Measurements from ENCODE around the gene RBKS. TPM values are rescaled to one million over a fixed set of nuclear protein-coding genes. Genes with fewer than 3 reads are reported as not detected.
"Not testable (repeated sequence)": the region's sequence is repeated elsewhere in the genome, so short reads cannot be mapped to it uniquely, and the experiment has no call there.

The RBKS gene
- polyA plus RNA-seq, 4 donors, result 19.8 to 72.0 (median 33.2) TPM

GRCh38 chr2:27875089-27875881 is 14.9 kb downstream of the RBKS start:
- 83 to 86% (median 85%) methylated on average over 9 of the region's 9 CpGs for WGBS, 3 donors
- Histone ChIP-seq H3K27me3 (ENCODE audit: control insufficient read depth in 3 of 3, insufficient read depth in 3 of 3, low read length in 3 of 3) (no peaks in the 10 kb centered on the region), H3K27ac (ENCODE audit: low read depth in 1 of 3, low read length in 2 of 3) (no peak overlapping the region), H3K4me3 (ENCODE audit: low read depth in 1 of 3, low read length in 3 of 3) (no peak overlapping the region), H3K9me3 (ENCODE audit: control insufficient read depth in 2 of 2, insufficient read depth in 1 of 2, low read depth in 1 of 2, low read length in 1 of 2) (peaks cover 0 to 2% of the 10 kb centered on the region in 2 donors), H3K36me3 (ENCODE audit: control insufficient read depth in 3 of 3, insufficient read depth in 2 of 3, low read depth in 1 of 3, low read length in 3 of 3) (peaks cover 0 to 4% (median 0%) of the 10 kb centered on the region in 3 donors), H3K4me1 (ENCODE audit: control insufficient read depth in 3 of 3, insufficient read depth in 2 of 3, low read depth in 1 of 3, low read length in 2 of 3) (no peaks in the 10 kb centered on the region)
- FAIRE-seq (no peak), DNase-seq (no peak)

- Histone ChIP-seq H3K27me3 (ENCODE audit: control insufficient read depth in 3 of 3, insufficient read depth in 3 of 3, low read length in 3 of 3) (no peaks in the 10 kb centered on the region), H3K9me3 (ENCODE audit: control insufficient read depth in 2 of 2, insufficient read depth in 1 of 2, low read depth in 1 of 2, low read length in 1 of 2) (peaks cover 0 to 2% of the 10 kb centered on the region in 2 donors), H3K4me1 (ENCODE audit: control insufficient read depth in 3 of 3, insufficient read depth in 2 of 3, low read depth in 1 of 3, low read length in 2 of 3) (no peaks in the 10 kb centered on the region), H3K4me3 (ENCODE audit: low read depth in 1 of 3, low read length in 3 of 3) (no peak overlapping the region), H3K36me3 (ENCODE audit: control insufficient read depth in 3 of 3, insufficient read depth in 2 of 3, low read depth in 1 of 3, low read length in 3 of 3) (peaks cover 0 to 4% (median 0%) of the 10 kb centered on the region in 3 donors), H3K27ac (ENCODE audit: low read depth in 1 of 3, low read length in 2 of 3) (no peak overlapping the region)
- FAIRE-seq (no peak), DNase-seq (no peak)
- WGBS, 3 donors, result 19 to 57% (median 33%) methylated on average over 1 of the region's 1 CpG
These were observed 17.1 kb downstream of the RBKS start for GRCh38 chr2:27873091-27873490.

GRCh38 chr2:27871802-27872201 is 18.4 kb downstream of the RBKS start:
- Histone ChIP-seq H3K27me3 (ENCODE audit: control insufficient read depth in 3 of 3, insufficient read depth in 3 of 3, low read length in 3 of 3) (no peaks in the 10 kb centered on the region), H3K9me3 (ENCODE audit: control insufficient read depth in 2 of 2, insufficient read depth in 1 of 2, low read depth in 1 of 2, low read length in 1 of 2) (peaks cover 0 to 2% of the 10 kb centered on the region in 2 donors), H3K4me1 (ENCODE audit: control insufficient read depth in 3 of 3, insufficient read depth in 2 of 3, low read depth in 1 of 3, low read length in 2 of 3) (no peaks in the 10 kb centered on the region), H3K27ac (ENCODE audit: low read depth in 1 of 3, low read length in 2 of 3) (no peak overlapping the region), H3K36me3 (ENCODE audit: control insufficient read depth in 3 of 3, insufficient read depth in 2 of 3, low read depth in 1 of 3, low read length in 3 of 3) (peaks cover 0 to 4% (median 0%) of the 10 kb centered on the region in 3 donors), H3K4me3 (ENCODE audit: low read depth in 1 of 3, low read length in 3 of 3) (no peak overlapping the region)
- FAIRE-seq, result no peak
- WGBS, 3 donors, result 67 to 84% (median 78%) methylated on average over 3 of the region's 3 CpGs
- DNase-seq, result peak in 1 of 2 donors; percentile 45

GRCh38 chr2:27870724-27871123 is 19.5 kb downstream of the RBKS start:
- Histone ChIP-seq H3K4me1 (ENCODE audit: control insufficient read depth in 3 of 3, insufficient read depth in 2 of 3, low read depth in 1 of 3, low read length in 2 of 3) (no peaks in the 10 kb centered on the region), H3K27ac (ENCODE audit: low read depth in 1 of 3, low read length in 2 of 3) (no peak overlapping the region), H3K36me3 (ENCODE audit: control insufficient read depth in 3 of 3, insufficient read depth in 2 of 3, low read depth in 1 of 3, low read length in 3 of 3) (peaks cover 0 to 4% (median 0%) of the 10 kb centered on the region in 3 donors), H3K9me3 (ENCODE audit: control insufficient read depth in 2 of 2, insufficient read depth in 1 of 2, low read depth in 1 of 2, low read length in 1 of 2) (no peaks in the 10 kb centered on the region), H3K27me3 (ENCODE audit: control insufficient read depth in 3 of 3, insufficient read depth in 3 of 3, low read length in 3 of 3) (no peaks in the 10 kb centered on the region), H3K4me3 (ENCODE audit: low read depth in 1 of 3, low read length in 3 of 3) (no peak overlapping the region)
- 93 to 99% (median 94%) methylated on average over 3 of the region's 3 CpGs for WGBS, 3 donors
- FAIRE-seq (no peak), DNase-seq (no peak)

GRCh38 chr2:27869763-27870162 is 20.4 kb downstream of the RBKS start:
- Histone ChIP-seq H3K27me3 (ENCODE audit: control insufficient read depth in 3 of 3, insufficient read depth in 3 of 3, low read length in 3 of 3) (no peaks in the 10 kb centered on the region), H3K9me3 (ENCODE audit: control insufficient read depth in 2 of 2, insufficient read depth in 1 of 2, low read depth in 1 of 2, low read length in 1 of 2) (no peaks in the 10 kb centered on the region), H3K4me3 (ENCODE audit: low read depth in 1 of 3, low read length in 3 of 3) (no peak overlapping the region), H3K36me3 (ENCODE audit: control insufficient read depth in 3 of 3, insufficient read depth in 2 of 3, low read depth in 1 of 3, low read length in 3 of 3) (peaks cover 0 to 2% (median 0%) of the 10 kb centered on the region in 3 donors), H3K27ac (ENCODE audit: low read depth in 1 of 3, low read length in 2 of 3) (no peak overlapping the region), H3K4me1 (ENCODE audit: control insufficient read depth in 3 of 3, insufficient read depth in 2 of 3, low read depth in 1 of 3, low read length in 2 of 3) (peaks cover 0 to 1% (median 0%) of the 10 kb centered on the region in 3 donors)
- no peak for DNase-seq
- FAIRE-seq, result no peak
- 89 to 95% (median 92%) methylated on average over 6 of the region's 6 CpGs for WGBS, 3 donors

- Histone ChIP-seq H3K36me3 (ENCODE audit: control insufficient read depth in 3 of 3, insufficient read depth in 2 of 3, low read depth in 1 of 3, low read length in 3 of 3) (peaks cover 0 to 3% (median 2%) of the 10 kb centered on the region in 3 donors), H3K4me3 (ENCODE audit: low read depth in 1 of 3, low read length in 3 of 3) (no peak overlapping the region), H3K9me3 (ENCODE audit: control insufficient read depth in 2 of 2, insufficient read depth in 1 of 2, low read depth in 1 of 2, low read length in 1 of 2) (no peaks in the 10 kb centered on the region), H3K27me3 (ENCODE audit: control insufficient read depth in 3 of 3, insufficient read depth in 3 of 3, low read length in 3 of 3) (no peaks in the 10 kb centered on the region), H3K4me1 (ENCODE audit: control insufficient read depth in 3 of 3, insufficient read depth in 2 of 3, low read depth in 1 of 3, low read length in 2 of 3) (peaks cover 0 to 4% (median 0%) of the 10 kb centered on the region in 3 donors), H3K27ac (ENCODE audit: low read depth in 1 of 3, low read length in 2 of 3) (no peak overlapping the region)
- FAIRE-seq, result no peak
- 81 to 94% (median 93%) methylated on average over 1 of the region's 1 CpG for WGBS, 3 donors
- DNase-seq, result no peak
These were observed 23.9 kb downstream of the RBKS start for GRCh38 chr2:27866237-27866636.

- FAIRE-seq; H3K4me3 ChIP-seq (ENCODE audit: low read depth in 1 of 3, low read length in 3 of 3); H3K4me1 ChIP-seq (ENCODE audit: control insufficient read depth in 3 of 3, insufficient read depth in 2 of 3, low read depth in 1 of 3, low read length in 2 of 3); H3K36me3 ChIP-seq (ENCODE audit: control insufficient read depth in 3 of 3, insufficient read depth in 2 of 3, low read depth in 1 of 3, low read length in 3 of 3); H3K27me3 ChIP-seq (ENCODE audit: control insufficient read depth in 3 of 3, insufficient read depth in 3 of 3, low read length in 3 of 3); H3K9me3 ChIP-seq (ENCODE audit: control insufficient read depth in 2 of 2, insufficient read depth in 1 of 2, low read depth in 1 of 2, low read length in 1 of 2); H3K27ac ChIP-seq (ENCODE audit: low read depth in 1 of 3, low read length in 2 of 3); DNase-seq: not testable (repeated sequence)
- whole genome bisulfite sequencing, 3 donors, result 96 to 99% (median 96%) methylated on average over 5 of the region's 5 CpGs
These were observed 26.2 kb downstream of the RBKS start for GRCh38 chr2:27863955-27864354.

- DNase-seq, result peak in 1 of 2 donors; percentile 42
These were observed 27.0 kb downstream of the RBKS start for GRCh38 chr2:27863146-27863545.

More at GRCh38 chr2:27863146-27863545, 27.0 kb downstream of the RBKS start:
- no peak for FAIRE-seq
- no peak overlapping the region for H3K27ac ChIP-seq (ENCODE audit: low read depth in 1 of 3, low read length in 2 of 3)
- no peak overlapping the region for H3K4me3 ChIP-seq (ENCODE audit: low read depth in 1 of 3, low read length in 3 of 3)
- H3K36me3 ChIP-seq (ENCODE audit: control insufficient read depth in 3 of 3, insufficient read depth in 2 of 3, low read depth in 1 of 3, low read length in 3 of 3), result peaks cover 0 to 3% (median 0%) of the 10 kb centered on the region in 3 donors
- no peaks in the 10 kb centered on the region for H3K9me3 ChIP-seq (ENCODE audit: control insufficient read depth in 2 of 2, insufficient read depth in 1 of 2, low read depth in 1 of 2, low read length in 1 of 2)
- no peaks in the 10 kb centered on the region for H3K27me3 ChIP-seq (ENCODE audit: control insufficient read depth in 3 of 3, insufficient read depth in 3 of 3, low read length in 3 of 3)
- WGBS, 3 donors, result 21 to 46% (median 43%) methylated on average over 1 of the region's 1 CpG
- H3K4me1 ChIP-seq (ENCODE audit: control insufficient read depth in 3 of 3, insufficient read depth in 2 of 3, low read depth in 1 of 3, low read length in 2 of 3), result peaks cover 0 to 4% (median 0%) of the 10 kb centered on the region in 3 donors
